AG04450 (cell line): ENCODE data around the gene ABCG1. TPM values are rescaled to one million over a fixed set of nuclear protein-coding genes. Genes with fewer than 3 reads are reported as not detected.

Source experiments
- CTCF ChIA-PET: fragments of 300-600, 350-600 bp; formaldehyde crosslinking; extraction: SDS; loops from one replicate; lab custom pipeline; 2022; ENCODE audit warnings: antibody characterized with exemption, inconsistent platforms; lab: Charles Lee
- POLR2A ChIA-PET: fragments of 350-600 bp; formaldehyde crosslinking; extraction: SDS; loops from one replicate; lab custom pipeline; 2021; ENCODE audit warnings: antibody characterized with exemption, inconsistent platforms; lab: Yijun Ruan, JAX
- DNase-seq: peaks from one replicate; pipeline ENCODE4 v3.0.0-alpha.2; 2011; ENCODE audit warnings: low read depth, low spot score
- H3K27ac ChIP-seq: one replicate; pipeline ENCODE4 v1.5.1; 2012; ENCODE audit warnings: low read depth, low read length, control low read depth
- H3K27me3 ChIP-seq: one replicate; pipeline ENCODE4 v1.6.0; 2012; ENCODE audit warnings: low read length; ENCODE audit not compliant: control insufficient read depth, insufficient read depth
- H3K4me3 ChIP-seq: 2 replicates; pipeline ENCODE4 v1.5.1; 2011; ENCODE audit warnings: mild to moderate bottlenecking, low read depth, low read length, control low read depth
- H3K9me3 ChIP-seq: 2 replicates; pipeline ENCODE4 v1.5.1; 2012; ENCODE audit warnings: low read length; ENCODE audit not compliant: control insufficient read depth, insufficient read depth
- polyA plus RNA-seq: library from polyadenylated mRNA; depleted of rRNA; stranded (reverse); fragments of >200 nt; gene quantifications from 2 replicates; pipeline ENCODE4 v1.2.3, GENCODE V29; 2011
- TF ChIP-seq, protein P1 (sequence below): IDR thresholded peaks from 2 replicates; pipeline ENCODE4 v1.5.1; 2011; ENCODE audit warnings: low read depth, low read length, control low read depth, inconsistent platforms

ABCG1 gene
- polyA plus RNA-seq, 1 experiment = 0.71 TPM

DNA sequence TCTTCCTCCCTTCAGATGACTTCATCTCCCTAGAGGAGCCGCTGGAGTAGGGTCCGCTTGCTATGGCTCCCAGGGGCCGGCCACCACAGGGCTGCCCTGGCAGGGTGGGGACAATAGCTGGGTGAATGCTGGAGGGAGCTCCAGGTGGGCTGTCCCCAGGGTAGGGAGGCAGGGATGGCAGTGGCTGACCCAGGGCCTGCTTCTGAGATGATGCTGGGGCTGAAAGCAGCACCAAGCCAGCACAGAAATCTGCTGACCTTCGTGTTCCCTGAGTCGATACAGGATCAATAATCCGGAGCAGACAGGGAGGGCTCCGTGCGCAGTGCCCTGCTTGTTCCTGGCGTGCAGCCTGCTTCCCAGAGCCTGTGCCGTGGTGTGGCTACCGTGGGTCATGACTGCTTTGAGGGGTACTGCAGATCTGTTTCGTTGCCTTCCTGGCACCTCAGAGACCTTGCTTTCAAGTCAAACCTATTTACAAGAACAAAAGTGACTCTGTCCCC is 62.3 kb downstream of the ABCG1 start:
- no peak overlapping the region for H3K27ac ChIP-seq
- no peaks in the 10 kb centered on the region for H3K27me3 ChIP-seq
- TF ChIP-seq, protein P1, sequence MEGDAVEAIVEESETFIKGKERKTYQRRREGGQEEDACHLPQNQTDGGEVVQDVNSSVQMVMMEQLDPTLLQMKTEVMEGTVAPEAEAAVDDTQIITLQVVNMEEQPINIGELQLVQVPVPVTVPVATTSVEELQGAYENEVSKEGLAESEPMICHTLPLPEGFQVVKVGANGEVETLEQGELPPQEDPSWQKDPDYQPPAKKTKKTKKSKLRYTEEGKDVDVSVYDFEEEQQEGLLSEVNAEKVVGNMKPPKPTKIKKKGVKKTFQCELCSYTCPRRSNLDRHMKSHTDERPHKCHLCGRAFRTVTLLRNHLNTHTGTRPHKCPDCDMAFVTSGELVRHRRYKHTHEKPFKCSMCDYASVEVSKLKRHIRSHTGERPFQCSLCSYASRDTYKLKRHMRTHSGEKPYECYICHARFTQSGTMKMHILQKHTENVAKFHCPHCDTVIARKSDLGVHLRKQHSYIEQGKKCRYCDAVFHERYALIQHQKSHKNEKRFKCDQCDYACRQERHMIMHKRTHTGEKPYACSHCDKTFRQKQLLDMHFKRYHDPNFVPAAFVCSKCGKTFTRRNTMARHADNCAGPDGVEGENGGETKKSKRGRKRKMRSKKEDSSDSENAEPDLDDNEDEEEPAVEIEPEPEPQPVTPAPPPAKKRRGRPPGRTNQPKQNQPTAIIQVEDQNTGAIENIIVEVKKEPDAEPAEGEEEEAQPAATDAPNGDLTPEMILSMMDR = no peak
- H3K9me3 ChIP-seq = no peaks in the 10 kb centered on the region; the same call in 1 of the 2 replicates
- no peak overlapping the region for H3K4me3 ChIP-seq
- ChIA-PET CTCF (no interaction called here), POLR2A (no interaction called here)
- DNase-seq = no peak

DNA sequence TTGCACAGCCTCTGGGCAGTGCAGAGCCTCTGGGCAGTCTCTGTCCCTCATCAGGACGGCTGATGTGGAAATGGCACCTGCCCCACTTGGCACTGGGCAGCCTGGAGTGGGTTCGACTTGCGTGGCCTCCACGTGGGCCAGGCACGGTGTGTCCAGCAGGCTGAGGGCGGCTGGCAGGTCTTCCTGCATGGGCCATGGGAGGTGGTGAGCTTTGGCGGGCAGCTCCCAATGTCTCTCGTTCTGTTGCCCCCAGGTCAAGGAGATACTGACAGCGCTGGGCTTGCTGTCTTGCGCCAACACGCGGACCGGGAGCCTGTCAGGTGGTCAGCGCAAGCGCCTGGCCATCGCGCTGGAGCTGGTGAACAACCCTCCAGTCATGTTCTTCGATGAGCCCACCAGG is 63.1 kb downstream of the ABCG1 start:
- Histone ChIP-seq H3K27ac (no peak overlapping the region), H3K27me3 (no peaks in the 10 kb centered on the region), H3K9me3 (no peaks in the 10 kb centered on the region; the same call in 1 of the 2 replicates), H3K4me3 (no peak overlapping the region)
- POLR2A ChIA-PET = interaction anchor here (0.7 kb wide), 1 partner anchor 28 kb away, joined by 3 read pairs; no protein-coding TSS in a partner anchor
- CTCF ChIA-PET = no interaction called here
- no peak for DNase-seq
- TF ChIP-seq, protein P1 = no peak

DNA sequence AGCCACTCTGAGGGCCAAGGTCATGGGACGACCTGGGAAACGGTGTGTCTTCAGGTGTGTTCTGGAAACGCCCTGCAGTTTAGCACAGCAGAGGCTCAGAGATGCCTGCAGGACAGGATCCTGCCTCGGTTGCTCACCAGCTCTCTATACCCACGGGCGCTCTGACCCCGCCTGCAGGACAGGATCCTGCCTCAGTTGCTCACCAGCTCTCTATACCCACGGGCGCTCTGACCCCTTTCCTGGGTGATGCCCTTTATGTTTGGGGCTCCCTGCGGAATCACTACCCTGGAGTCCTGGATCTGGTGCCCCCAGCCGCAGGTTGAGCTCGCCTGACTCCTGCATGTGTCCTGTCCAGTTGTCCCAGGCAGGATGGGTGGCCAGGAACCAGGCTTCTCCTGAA is 63.8 kb downstream of the ABCG1 start:
- H3K4me3 ChIP-seq = no peak overlapping the region
- H3K27me3 ChIP-seq = no peaks in the 10 kb centered on the region
- DNase-seq = no peak
- ChIA-PET POLR2A (interaction anchor here (0.7 kb wide), 1 partner anchor 28 kb away, joined by 3 read pairs; no protein-coding TSS in a partner anchor), CTCF (no interaction called here)
- no peak overlapping the region for H3K27ac ChIP-seq
- TF ChIP-seq, protein P1 = no peak
- H3K9me3 ChIP-seq = peaks cover under 1% of the 10 kb centered on the region; the same call in 1 of the 2 replicates

DNA sequence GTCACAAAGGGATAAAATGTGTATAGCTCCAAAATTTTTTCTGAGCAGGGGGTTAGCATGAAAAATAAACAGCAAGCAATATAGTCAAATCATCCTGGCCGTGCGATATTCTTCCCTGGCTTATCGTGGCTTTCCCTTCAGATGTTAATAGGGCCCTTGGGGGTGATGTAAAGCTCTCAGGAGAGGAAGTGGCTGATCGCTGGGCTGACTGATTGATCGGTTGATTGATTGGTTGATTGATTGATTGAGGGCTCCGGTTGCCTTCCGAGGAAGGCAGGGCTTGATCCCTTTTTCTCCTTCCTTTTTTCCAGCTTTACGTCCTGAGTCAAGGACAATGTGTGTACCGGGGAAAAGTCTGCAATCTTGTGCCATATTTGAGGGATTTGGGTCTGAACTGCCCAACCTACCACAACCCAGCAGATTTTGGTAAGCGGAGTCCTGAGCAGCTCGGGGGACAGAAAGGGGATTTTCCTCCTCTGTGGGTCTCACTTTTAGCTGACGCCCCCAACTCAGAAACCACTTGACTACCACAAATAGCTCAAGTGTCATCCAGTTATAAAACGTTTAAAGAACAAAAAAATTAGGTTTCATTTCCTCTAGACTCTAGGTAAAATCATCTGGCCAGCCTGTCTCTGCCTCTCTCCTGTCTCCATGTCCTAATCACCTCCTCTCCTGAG is 66.8 kb downstream of the ABCG1 start:
- H3K27me3 ChIP-seq = no peaks in the 10 kb centered on the region
- no peak overlapping the region for H3K4me3 ChIP-seq
- peaks cover 8% of the 10 kb centered on the region for H3K9me3 ChIP-seq
- H3K27ac ChIP-seq = no peak overlapping the region
- POLR2A ChIA-PET = no interaction called here
- CTCF ChIA-PET = interaction anchor here (1.9 kb wide), 1 partner anchor 27 kb away, joined by 9 read pairs; no protein-coding TSS in a partner anchor
- DNase-seq = no peak
- TF ChIP-seq, protein P1 = no peak

DNA sequence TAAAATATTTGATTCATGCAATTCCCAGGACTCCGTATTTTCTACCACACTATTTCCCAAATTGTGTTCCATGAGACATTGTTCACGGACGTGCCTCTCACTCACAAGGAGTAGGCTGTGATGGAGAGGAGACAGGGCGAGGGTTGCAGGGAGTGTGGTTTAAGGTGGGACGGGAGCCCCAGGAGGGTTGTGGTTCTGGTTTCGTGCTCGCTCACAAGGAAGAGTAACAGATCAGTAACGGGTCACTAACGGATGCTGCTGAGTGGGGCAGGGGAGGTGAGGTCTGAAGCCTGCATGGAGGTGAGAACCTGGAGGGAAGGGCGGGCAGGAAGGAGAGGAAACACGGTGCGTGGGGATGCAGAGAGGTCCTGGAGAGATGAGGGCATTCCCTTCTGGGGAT is 67.5 kb downstream of the ABCG1 start:
- no peaks in the 10 kb centered on the region for H3K27me3 ChIP-seq
- CTCF ChIA-PET = no interaction called here
- no peak overlapping the region for H3K27ac ChIP-seq
- DNase-seq = no peak
- POLR2A ChIA-PET = no interaction called here
- H3K9me3 ChIP-seq = peaks cover 11% of the 10 kb centered on the region
- TF ChIP-seq, protein P1 = no peak
- H3K4me3 ChIP-seq = no peak overlapping the region
